ENCODE measurements around the gene WNT3. TPM values are rescaled to one million over a fixed set of nuclear protein-coding genes. Genes with fewer than 3 reads are reported as not detected.

The WNT3 gene
- total and polyA plus RNA-seq, 8 donors: 1.7 to 3.0 (median 2.4) TPM

DNA sequence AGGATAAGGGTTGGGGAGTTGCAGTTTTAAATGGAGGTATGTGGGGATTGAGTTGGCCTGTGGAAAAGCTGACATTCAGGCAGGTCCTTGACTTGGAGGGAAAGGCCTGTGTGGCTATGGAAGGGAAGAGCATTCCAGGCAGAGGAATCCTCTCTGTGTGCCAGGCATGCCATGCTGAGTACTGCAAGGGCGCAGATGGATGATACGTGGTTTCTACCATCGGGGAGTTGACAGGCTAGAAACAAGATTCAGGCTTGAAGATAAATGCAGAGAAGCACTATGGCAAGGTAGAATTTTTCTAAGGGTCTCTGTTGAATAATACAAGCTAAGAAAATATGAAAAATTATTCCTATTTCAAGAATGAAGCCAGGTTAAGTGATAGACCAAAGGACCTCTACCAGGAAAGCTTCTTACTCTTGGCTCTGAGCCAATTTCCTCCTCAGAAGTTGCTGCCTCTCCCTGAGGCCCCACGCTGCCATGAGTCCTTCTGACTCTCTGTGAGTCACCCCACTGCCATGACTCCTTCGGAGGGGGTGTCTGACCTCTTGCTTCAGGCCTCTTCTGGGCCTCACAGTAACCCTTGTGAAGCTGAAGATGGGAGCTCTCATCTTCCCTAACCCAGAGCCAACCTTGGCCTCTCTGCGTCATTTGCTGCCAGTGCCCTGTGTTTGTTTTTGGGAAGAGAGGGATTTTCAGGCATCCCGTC lies 75.8 kb downstream of the WNT3 start:
- Histone ChIP-seq H3K36me3 (peaks cover 0 to 25% of the 10 kb centered on the region in 2 donors), H3K4me3 (no peak overlapping the region), H3K9me3 (no peaks in the 10 kb centered on the region), H3K27me3 (no peaks in the 10 kb centered on the region), H3K4me1 (no peaks in the 10 kb centered on the region), H3K27ac (no peak overlapping the region)
- intact Hi-C loops (cut with DNase I): no loop called here
- ATAC-seq: peak; percentile 93
- TF ChIP-seq, protein P1, sequence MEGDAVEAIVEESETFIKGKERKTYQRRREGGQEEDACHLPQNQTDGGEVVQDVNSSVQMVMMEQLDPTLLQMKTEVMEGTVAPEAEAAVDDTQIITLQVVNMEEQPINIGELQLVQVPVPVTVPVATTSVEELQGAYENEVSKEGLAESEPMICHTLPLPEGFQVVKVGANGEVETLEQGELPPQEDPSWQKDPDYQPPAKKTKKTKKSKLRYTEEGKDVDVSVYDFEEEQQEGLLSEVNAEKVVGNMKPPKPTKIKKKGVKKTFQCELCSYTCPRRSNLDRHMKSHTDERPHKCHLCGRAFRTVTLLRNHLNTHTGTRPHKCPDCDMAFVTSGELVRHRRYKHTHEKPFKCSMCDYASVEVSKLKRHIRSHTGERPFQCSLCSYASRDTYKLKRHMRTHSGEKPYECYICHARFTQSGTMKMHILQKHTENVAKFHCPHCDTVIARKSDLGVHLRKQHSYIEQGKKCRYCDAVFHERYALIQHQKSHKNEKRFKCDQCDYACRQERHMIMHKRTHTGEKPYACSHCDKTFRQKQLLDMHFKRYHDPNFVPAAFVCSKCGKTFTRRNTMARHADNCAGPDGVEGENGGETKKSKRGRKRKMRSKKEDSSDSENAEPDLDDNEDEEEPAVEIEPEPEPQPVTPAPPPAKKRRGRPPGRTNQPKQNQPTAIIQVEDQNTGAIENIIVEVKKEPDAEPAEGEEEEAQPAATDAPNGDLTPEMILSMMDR (IDR thresholded peaks at IDR 0.05): no peak
- peak in 1 of 4 donors; percentile 15 for DNase-seq

DNA sequence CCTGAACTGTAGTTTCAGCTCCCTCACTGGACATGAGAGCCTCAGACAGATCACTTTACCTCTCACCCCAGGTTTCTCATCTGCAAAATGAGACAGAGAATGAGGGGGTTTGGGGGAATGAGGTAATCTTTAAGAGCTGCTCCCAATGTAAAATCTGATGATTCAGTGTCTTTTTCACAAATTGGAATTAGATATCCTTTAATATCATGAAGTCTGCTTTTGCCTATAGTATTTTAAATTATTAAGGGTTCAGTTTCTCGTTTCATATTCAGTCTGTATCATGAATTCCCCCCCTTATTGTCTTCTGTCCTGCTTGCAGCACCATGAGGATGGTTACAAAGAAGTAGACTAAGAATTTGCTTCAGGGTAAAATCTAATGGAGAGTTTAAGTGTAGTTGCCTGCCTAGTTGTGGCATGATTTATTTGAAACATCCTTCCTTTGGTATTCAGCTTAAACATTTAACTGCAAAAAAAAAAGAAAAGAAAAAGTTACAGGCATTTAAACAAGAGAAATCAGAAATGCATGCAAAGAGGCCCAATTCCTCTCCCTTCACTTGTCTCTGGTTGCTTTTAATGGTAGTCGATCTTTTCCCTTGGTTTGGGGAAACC lies 77.3 kb downstream of the WNT3 start:
- TF ChIP-seq, protein P1 (IDR thresholded peaks at IDR 0.05): no peak
- H3K27me3 ChIP-seq: no peaks in the 10 kb centered on the region
- no peak for DNase-seq
- intact Hi-C loops (cut with DNase I): no loop called here
- no peak for ATAC-seq
- no peaks in the 10 kb centered on the region for H3K9me3 ChIP-seq
- no peak overlapping the region for H3K27ac ChIP-seq
- H3K4me1 ChIP-seq: no peaks in the 10 kb centered on the region
- H3K36me3 ChIP-seq: peaks cover 0 to 25% of the 10 kb centered on the region in 2 donors
- no peak overlapping the region for H3K4me3 ChIP-seq

DNA sequence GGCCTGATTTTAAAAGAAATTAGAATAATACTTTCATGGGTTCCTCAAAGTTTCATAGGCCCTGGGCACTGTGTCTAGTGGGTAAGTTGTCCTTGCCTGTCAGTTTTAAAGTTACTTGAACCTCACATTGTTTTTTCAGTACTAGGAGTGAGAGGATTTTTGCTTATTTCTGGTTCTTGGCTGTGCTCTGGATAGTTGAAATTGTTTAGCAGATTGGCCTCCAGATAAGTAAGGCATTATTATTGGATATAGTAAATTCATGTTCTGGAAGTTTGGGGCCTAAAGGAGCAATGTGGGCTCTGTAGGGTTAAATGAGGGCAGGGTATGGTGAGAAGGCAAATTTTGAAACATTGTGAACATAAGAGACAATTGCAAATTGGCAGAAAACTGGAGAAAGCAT lies 78.5 kb downstream of the WNT3 start:
- no peaks in the 10 kb centered on the region for H3K9me3 ChIP-seq
- ATAC-seq (no peak), DNase-seq (no peak)
- H3K4me3 ChIP-seq: no peak overlapping the region
- H3K27me3 ChIP-seq: no peaks in the 10 kb centered on the region
- H3K4me1 ChIP-seq: no peaks in the 10 kb centered on the region
- intact Hi-C loops (cut with DNase I): no loop called here
- TF ChIP-seq, protein P1 (IDR thresholded peaks at IDR 0.05): no peak
- H3K36me3 ChIP-seq: peaks cover 0 to 25% of the 10 kb centered on the region in 2 donors
- H3K27ac ChIP-seq: no peak overlapping the region

GRCh38 chr17:46738544-46738943 lies 79.9 kb downstream of the WNT3 start:
- H3K27me3 ChIP-seq: no peaks in the 10 kb centered on the region
- ATAC-seq: no peak

DNA sequence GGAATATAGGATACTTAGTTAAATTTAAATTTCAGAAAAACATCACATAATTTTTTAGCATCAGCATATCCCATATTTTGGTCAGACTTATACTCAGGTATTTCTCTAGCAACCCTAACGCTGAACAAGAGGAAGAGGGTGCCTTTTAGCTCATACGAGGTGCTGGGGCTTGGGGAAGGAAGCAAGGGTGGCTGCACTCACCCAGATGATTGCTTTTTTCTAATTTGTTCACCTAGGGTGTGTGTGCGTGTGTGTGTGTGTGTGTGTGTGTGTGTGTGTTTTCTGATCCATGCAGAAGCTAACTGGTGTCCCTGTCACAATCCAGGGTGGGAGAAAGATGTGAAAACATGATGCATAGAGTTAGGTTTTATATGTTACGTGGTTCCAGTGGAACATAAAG lies 81.2 kb downstream of the WNT3 start:
- no peak for ATAC-seq
- no peaks in the 10 kb centered on the region for H3K9me3 ChIP-seq
- DNase-seq: no peak
- H3K27me3 ChIP-seq: no peaks in the 10 kb centered on the region
- TF ChIP-seq, protein P1 (IDR thresholded peaks at IDR 0.05): no peak
- H3K4me3 ChIP-seq: no peak overlapping the region
- H3K4me1 ChIP-seq: no peaks in the 10 kb centered on the region
- peaks cover 0 to 21% of the 10 kb centered on the region in 2 donors for H3K36me3 ChIP-seq
- H3K27ac ChIP-seq: no peak overlapping the region
- intact Hi-C loops (cut with DNase I): no loop called here

More at GRCh38 chr17:46738544-46738943, 79.9 kb downstream of the WNT3 start:
- DNase-seq: no peak
- Histone ChIP-seq H3K36me3 (peaks cover 0 to 23% of the 10 kb centered on the region in 2 donors), H3K4me3 (no peak overlapping the region), H3K27ac (no peak overlapping the region), H3K9me3 (no peaks in the 10 kb centered on the region), H3K4me1 (no peaks in the 10 kb centered on the region)
- intact Hi-C loops (cut with DNase I): no loop called here
- TF ChIP-seq, protein P1 (IDR thresholded peaks at IDR 0.05): no peak
